ENCODE results near the gene MFSD1. TPM values are rescaled to one million over a fixed set of nuclear protein-coding genes. Genes with fewer than 3 reads are reported as not detected.

The MFSD1 gene
- total and polyA plus RNA-seq, 2 experiments from 2014 or later = 4.3 to 28.4 TPM

DNA sequence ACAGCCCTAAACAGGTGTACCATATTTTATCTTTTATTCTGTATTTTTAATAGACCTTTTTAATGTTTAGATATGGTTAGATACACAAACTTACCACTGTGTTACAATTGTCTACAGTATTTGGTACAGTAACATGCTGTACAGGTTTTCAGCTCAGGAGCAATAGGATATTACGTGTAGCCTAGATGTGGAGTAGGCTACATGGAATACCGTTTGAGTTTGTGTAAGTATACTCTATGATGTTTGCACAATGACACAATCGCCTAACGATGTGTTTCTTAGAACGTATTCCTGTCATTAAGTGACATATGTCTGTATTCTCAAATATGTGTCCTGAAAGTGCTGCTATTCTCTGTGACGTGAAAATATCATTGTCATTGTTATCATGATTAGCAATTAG, 62.6 kb downstream of the MFSD1 start:
- Histone ChIP-seq H3K79me2 (replicated peaks; ENCODE audit: insufficient read depth) (no peaks in the 10 kb centered on the region), H3K4me1 (ENCODE audit: insufficient read depth) (no peaks in the 10 kb centered on the region), H3K4me3 (no peak overlapping the region), H3K36me3 (ENCODE audit: insufficient read depth) (no peaks in the 10 kb centered on the region), H3K4me2 (no peak overlapping the region), H3F3A (replicated peaks; ENCODE audit: low read depth) (no peaks in the 10 kb centered on the region), H4K20me1 (replicated peaks; ENCODE audit: insufficient read depth) (no peaks in the 10 kb centered on the region), H3K27ac (ENCODE audit: low read depth) (no peak overlapping the region), H3K9me2 (ENCODE audit: insufficient read depth) (no peaks in the 10 kb centered on the region), H2AFZ (no peak overlapping the region), H3K27me3 (ENCODE audit: insufficient read depth) (no peaks in the 10 kb centered on the region)
- H3K27ac Mint-ChIP-seq = no peak overlapping the region
- DNase-seq (ENCODE audit: low spot score) = no peak
- no peak for ATAC-seq
- no peak overlapping the region for H3K4me3 Mint-ChIP-seq
- no peaks in the 10 kb centered on the region; the same call in 2 of the 3 replicates for H3K4me1 Mint-ChIP-seq
- no peaks in the 10 kb centered on the region for H3K9me3 Mint-ChIP-seq
- H3K27me3 Mint-ChIP-seq (ENCODE audit: insufficient read depth, low read depth, poor library complexity) = no peaks in the 10 kb centered on the region
- TF ChIP-seq STAT1 (IDR thresholded peaks at IDR 0.05; ENCODE audit: unreplicated experiment) (no peak), EZH2 (IDR thresholded peaks at IDR 0.05; ENCODE audit: low read depth, unreplicated experiment) (no peak), ZNF331 (CRISPR knock-in tag; IDR thresholded peaks at IDR 0.05; ENCODE audit: low read depth) (no peak), EZH2phosphoT487 (IDR thresholded peaks at IDR 0.05; ENCODE audit: unreplicated experiment) (no peak), ZNF114 (CRISPR knock-in tag; IDR thresholded peaks at IDR 0.05) (no peak), NANOG (IDR thresholded peaks at IDR 0.05; ENCODE audit: borderline replicate concordance) (no peak), POLR2AphosphoS5 (IDR thresholded peaks at IDR 0.05; ENCODE audit: low read depth) (no peak), CREB1 (CRISPR knock-in tag; IDR thresholded peaks at IDR 0.05; ENCODE audit: low read depth) (no peak), JUNB (IDR thresholded peaks at IDR 0.05; ENCODE audit: unreplicated experiment) (no peak)
- TF ChIP-seq, protein P1, sequence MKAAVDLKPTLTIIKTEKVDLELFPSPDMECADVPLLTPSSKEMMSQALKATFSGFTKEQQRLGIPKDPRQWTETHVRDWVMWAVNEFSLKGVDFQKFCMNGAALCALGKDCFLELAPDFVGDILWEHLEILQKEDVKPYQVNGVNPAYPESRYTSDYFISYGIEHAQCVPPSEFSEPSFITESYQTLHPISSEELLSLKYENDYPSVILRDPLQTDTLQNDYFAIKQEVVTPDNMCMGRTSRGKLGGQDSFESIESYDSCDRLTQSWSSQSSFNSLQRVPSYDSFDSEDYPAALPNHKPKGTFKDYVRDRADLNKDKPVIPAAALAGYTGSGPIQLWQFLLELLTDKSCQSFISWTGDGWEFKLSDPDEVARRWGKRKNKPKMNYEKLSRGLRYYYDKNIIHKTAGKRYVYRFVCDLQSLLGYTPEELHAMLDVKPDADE (IDR thresholded peaks at IDR 0.05) = no peak
- TF ChIP-seq, protein P2, sequence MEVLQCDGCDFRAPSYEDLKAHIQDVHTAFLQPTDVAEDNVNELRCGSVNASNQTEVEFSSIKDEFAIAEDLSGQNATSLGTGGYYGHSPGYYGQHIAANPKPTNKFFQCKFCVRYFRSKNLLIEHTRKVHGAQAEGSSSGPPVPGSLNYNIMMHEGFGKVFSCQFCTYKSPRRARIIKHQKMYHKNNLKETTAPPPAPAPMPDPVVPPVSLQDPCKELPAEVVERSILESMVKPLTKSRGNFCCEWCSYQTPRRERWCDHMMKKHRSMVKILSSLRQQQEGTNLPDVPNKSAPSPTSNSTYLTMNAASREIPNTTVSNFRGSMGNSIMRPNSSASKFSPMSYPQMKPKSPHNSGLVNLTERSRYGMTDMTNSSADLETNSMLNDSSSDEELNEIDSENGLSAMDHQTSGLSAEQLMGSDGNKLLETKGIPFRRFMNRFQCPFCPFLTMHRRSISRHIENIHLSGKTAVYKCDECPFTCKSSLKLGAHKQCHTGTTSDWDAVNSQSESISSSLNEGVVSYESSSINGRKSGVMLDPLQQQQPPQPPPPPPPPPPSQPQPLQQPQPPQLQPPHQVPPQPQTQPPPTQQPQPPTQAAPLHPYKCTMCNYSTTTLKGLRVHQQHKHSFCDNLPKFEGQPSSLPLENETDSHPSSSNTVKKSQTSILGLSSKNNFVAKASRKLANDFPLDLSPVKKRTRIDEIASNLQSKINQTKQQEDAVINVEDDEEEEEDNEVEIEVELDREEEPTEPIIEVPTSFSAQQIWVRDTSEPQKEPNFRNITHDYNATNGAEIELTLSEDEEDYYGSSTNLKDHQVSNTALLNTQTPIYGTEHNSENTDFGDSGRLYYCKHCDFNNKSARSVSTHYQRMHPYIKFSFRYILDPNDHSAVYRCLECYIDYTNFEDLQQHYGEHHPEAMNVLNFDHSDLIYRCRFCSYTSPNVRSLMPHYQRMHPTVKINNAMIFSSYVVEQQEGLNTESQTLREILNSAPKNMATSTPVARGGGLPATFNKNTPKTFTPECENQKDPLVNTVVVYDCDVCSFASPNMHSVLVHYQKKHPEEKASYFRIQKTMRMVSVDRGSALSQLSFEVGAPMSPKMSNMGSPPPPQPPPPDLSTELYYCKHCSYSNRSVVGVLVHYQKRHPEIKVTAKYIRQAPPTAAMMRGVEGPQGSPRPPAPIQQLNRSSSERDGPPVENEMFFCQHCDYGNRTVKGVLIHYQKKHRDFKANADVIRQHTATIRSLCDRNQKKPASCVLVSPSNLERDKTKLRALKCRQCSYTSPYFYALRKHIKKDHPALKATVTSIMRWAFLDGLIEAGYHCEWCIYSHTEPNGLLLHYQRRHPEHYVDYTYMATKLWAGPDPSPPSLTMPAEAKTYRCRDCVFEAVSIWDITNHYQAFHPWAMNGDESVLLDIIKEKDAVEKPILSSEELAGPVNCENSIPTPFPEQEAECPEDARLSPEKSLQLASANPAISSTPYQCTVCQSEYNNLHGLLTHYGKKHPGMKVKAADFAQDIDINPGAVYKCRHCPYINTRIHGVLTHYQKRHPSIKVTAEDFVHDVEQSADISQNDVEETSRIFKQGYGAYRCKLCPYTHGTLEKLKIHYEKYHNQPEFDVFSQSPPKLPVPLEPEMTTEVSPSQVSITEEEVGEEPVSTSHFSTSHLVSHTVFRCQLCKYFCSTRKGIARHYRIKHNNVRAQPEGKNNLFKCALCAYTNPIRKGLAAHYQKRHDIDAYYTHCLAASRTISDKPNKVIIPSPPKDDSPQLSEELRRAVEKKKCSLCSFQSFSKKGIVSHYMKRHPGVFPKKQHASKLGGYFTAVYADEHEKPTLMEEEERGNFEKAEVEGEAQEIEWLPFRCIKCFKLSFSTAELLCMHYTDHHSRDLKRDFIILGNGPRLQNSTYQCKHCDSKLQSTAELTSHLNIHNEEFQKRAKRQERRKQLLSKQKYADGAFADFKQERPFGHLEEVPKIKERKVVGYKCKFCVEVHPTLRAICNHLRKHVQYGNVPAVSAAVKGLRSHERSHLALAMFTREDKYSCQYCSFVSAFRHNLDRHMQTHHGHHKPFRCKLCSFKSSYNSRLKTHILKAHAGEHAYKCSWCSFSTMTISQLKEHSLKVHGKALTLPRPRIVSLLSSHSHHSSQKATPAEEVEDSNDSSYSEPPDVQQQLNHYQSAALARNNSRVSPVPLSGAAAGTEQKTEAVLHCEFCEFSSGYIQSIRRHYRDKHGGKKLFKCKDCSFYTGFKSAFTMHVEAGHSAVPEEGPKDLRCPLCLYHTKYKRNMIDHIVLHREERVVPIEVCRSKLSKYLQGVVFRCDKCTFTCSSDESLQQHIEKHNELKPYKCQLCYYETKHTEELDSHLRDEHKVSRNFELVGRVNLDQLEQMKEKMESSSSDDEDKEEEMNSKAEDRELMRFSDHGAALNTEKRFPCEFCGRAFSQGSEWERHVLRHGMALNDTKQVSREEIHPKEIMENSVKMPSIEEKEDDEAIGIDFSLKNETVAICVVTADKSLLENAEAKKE (CRISPR knock-in tag; IDR thresholded peaks at IDR 0.05) = no peak
- TF ChIP-seq, protein P3, sequence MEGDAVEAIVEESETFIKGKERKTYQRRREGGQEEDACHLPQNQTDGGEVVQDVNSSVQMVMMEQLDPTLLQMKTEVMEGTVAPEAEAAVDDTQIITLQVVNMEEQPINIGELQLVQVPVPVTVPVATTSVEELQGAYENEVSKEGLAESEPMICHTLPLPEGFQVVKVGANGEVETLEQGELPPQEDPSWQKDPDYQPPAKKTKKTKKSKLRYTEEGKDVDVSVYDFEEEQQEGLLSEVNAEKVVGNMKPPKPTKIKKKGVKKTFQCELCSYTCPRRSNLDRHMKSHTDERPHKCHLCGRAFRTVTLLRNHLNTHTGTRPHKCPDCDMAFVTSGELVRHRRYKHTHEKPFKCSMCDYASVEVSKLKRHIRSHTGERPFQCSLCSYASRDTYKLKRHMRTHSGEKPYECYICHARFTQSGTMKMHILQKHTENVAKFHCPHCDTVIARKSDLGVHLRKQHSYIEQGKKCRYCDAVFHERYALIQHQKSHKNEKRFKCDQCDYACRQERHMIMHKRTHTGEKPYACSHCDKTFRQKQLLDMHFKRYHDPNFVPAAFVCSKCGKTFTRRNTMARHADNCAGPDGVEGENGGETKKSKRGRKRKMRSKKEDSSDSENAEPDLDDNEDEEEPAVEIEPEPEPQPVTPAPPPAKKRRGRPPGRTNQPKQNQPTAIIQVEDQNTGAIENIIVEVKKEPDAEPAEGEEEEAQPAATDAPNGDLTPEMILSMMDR (conservative IDR thresholded peaks at IDR 0.05; ENCODE audit: low read depth in 2 of 2) = no peak
- TF ChIP-seq, protein P4, sequence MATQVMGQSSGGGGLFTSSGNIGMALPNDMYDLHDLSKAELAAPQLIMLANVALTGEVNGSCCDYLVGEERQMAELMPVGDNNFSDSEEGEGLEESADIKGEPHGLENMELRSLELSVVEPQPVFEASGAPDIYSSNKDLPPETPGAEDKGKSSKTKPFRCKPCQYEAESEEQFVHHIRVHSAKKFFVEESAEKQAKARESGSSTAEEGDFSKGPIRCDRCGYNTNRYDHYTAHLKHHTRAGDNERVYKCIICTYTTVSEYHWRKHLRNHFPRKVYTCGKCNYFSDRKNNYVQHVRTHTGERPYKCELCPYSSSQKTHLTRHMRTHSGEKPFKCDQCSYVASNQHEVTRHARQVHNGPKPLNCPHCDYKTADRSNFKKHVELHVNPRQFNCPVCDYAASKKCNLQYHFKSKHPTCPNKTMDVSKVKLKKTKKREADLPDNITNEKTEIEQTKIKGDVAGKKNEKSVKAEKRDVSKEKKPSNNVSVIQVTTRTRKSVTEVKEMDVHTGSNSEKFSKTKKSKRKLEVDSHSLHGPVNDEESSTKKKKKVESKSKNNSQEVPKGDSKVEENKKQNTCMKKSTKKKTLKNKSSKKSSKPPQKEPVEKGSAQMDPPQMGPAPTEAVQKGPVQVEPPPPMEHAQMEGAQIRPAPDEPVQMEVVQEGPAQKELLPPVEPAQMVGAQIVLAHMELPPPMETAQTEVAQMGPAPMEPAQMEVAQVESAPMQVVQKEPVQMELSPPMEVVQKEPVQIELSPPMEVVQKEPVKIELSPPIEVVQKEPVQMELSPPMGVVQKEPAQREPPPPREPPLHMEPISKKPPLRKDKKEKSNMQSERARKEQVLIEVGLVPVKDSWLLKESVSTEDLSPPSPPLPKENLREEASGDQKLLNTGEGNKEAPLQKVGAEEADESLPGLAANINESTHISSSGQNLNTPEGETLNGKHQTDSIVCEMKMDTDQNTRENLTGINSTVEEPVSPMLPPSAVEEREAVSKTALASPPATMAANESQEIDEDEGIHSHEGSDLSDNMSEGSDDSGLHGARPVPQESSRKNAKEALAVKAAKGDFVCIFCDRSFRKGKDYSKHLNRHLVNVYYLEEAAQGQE (IDR thresholded peaks at IDR 0.05; ENCODE audit: unreplicated experiment) = no peak
- no peaks in the 10 kb centered on the region for H3K36me3 Mint-ChIP-seq (ENCODE audit: low read depth)

Measured in GM23338 (cell line).